Inferior parietal cortex (tissue), 1 donor: ENCODE measurements around the gene NECAB3.

ENCODE experiments used
- DNase-seq: peaks from one replicate; pipeline ENCODE4 v3.0.0-alpha.2; 2016; ENCODE audit errors: extremely low spot score

NECAB3 gene

DNA sequence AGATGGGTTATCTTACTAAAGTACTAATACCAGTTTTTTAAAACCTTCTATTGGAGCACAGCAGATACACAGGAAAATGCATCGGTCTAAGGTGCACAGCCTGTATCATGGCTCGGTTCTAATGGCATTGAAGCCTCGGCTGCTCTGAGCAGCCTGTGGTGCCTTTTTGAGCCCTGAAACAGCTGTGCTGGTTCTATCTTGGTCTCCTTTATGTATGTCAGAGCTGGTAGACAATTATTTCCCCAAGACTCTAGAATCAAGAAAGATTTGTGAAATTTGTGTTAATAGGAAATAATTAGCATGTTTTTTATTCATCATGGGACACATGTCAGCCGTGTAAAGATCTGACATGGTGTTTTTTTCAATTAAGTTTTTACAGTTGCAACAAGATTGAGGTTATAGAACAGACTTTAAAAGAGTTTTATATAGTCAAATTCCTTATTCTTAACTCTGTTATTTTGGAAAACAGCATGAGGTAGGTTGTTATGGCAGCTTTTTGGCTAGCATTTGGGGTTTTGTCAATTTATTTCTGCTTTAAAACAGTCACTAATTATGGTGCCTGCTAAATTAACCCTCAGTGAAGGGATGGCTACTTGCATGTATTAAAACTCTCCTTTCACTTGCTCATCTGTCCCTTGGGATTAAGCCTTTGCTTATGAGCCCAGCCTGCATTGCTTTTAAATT lies 52.4 kb downstream of the NECAB3 start:
- DNase-seq: no peak

DNA sequence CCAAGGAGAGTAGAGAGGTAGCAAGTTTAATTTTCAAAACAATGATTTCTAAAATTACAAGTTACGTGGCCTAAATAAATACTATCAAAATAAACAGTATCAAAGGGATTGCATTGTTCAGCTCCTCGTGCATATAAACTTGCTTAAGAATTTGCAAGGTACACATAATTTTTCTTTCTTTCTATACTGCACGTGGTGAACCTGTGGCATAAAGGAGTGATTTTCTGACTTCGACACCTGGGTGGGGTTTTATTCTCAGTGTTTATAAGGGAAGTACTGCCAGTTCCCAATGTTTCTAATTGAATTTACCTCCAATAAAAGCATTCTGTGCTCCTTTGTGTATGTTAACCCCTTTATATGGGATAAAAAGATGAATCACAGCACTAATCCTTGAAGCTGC lies 62.2 kb downstream of the NECAB3 start:
- DNase-seq: no peak

DNA sequence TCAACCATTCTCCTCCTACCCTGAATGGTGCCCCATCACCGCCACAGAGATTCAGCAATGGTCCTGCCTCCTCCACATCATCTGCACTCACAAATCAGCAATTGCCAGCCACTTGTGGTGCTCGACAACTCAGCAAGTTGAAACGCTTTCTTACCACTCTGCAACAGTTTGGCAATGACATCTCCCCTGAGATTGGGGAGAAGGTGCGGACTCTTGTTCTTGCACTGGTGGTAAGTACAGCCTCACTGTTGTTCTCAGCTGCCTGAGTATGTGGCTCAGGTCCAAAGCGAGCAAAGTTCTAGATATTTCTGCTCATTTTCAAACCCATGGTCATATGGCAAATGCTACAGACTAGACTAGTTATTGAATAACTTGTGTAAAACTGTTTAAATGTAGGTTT lies 63.1 kb downstream of the NECAB3 start:
- no peak for DNase-seq

DNA sequence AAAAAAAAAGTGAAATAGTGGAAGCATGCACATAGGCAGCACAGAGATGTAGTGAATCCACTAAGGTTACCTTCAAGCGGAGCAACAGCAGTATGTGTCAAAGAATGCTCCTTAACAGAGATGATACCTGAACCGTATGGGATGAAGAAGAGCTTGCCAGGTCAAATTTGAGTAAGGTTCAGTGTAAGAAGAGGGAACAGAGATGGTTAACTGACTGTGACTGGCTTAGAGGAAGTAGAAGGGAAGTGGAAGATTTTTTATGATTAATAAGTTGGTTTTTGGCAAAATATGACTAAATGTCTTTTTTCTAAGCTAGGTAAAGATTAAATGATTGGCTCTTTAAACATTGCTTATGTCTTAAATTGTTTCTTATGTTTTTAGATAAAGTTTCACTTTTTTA lies 64.7 kb downstream of the NECAB3 start:
- DNase-seq: no peak
